GM18867 (cell line): ENCODE measurements around the gene NOXA1.

Experiments used
- ATAC-seq: cut with Tn5 transposase; IDR thresholded peaks from one replicate; pipeline ENCODE4 v1.9.1; 2021; ENCODE audit warnings: mild to moderate bottlenecking, moderate library complexity; ENCODE audit not compliant: unreplicated experiment

The NOXA1 gene

GRCh38 chr9:137480686-137481683 is 57.8 kb downstream of the NOXA1 start:
- ATAC-seq, result no peak

- ATAC-seq, result no peak
Measured at GRCh38 chr9:137482094-137482781, 59.0 kb downstream of the NOXA1 start.
